Activated B cell treated with CpG ODN at 0.5 μM for 24 hours (primary cell): ENCODE measurements around the gene MGAT5. TPM values are rescaled to one million over a fixed set of nuclear protein-coding genes. Genes with fewer than 3 reads are reported as not detected.
A peak's percentile ranks its signal among the peaks of the same experiment; 100 is the strongest.

Experiments used
- ATAC-seq: fragments of 200-7000 bp; cut with Tn5 transposase; one replicate; pipeline ENCODE4 v1.10.0; 2021; ENCODE audit warnings: low read depth, mild to moderate bottlenecking, moderate library complexity
- CTCF ChIA-PET: fragments of 350-600 bp; sonication (Branson Sonifier 250); formaldehyde crosslinking; loops from one replicate; lab custom pipeline; 2021; ENCODE audit warnings: antibody characterized with exemption; lab: Charles Lee
- POLR2A ChIA-PET: fragments of 350-600 bp; sonication (Branson Sonifier 250); formaldehyde crosslinking; loops from one replicate; lab custom pipeline; 2021; ENCODE audit warnings: antibody characterized with exemption; lab: Charles Lee
- DNase-seq: peaks from one replicate; pipeline ENCODE4 v3.0.0; 2022
- H3K27ac Mint-ChIP-seq: one replicate; pipeline ENCODE4 v1.8.0; 2020; ENCODE audit warnings: mixed read lengths
- H3K27me3 Mint-ChIP-seq: one replicate; pipeline ENCODE4 v1.8.0; 2021; ENCODE audit warnings: mixed read lengths
- H3K36me3 Mint-ChIP-seq: one replicate; pipeline ENCODE4 v1.8.0; 2021; ENCODE audit warnings: low read depth, mixed read lengths
- H3K4me1 Mint-ChIP-seq: one replicate; pipeline ENCODE4 v1.8.0; 2021; ENCODE audit warnings: mixed read lengths
- H3K4me3 Mint-ChIP-seq: one replicate; pipeline ENCODE4 v1.8.0; 2020; ENCODE audit warnings: mild to moderate bottlenecking, mixed read lengths
- H3K9me3 Mint-ChIP-seq: one replicate; pipeline ENCODE4 v1.8.0; 2020; ENCODE audit warnings: mixed read lengths
- intact Hi-C: fragments of 100-400 bp; cut with micrococcal nuclease; formaldehyde crosslinking; loops from one replicate; pipeline ENCODE4 v1.15.1; 2024
- total RNA-seq: library from RNA; stranded (reverse); gene quantifications from 2 replicates; pipeline ENCODE4 v1.2.3, GENCODE V29; 2022
- TF ChIP-seq, protein P1 (sequence below): fragments of 200-600 bp; IDR thresholded peaks from one replicate; pipeline ENCODE4 v1.8.0; 2022; ENCODE audit warnings: antibody characterized with exemption, mild to moderate bottlenecking

The MGAT5 gene
- total RNA-seq, 1 donor from 2014 or later: 66.7 TPM

DNA sequence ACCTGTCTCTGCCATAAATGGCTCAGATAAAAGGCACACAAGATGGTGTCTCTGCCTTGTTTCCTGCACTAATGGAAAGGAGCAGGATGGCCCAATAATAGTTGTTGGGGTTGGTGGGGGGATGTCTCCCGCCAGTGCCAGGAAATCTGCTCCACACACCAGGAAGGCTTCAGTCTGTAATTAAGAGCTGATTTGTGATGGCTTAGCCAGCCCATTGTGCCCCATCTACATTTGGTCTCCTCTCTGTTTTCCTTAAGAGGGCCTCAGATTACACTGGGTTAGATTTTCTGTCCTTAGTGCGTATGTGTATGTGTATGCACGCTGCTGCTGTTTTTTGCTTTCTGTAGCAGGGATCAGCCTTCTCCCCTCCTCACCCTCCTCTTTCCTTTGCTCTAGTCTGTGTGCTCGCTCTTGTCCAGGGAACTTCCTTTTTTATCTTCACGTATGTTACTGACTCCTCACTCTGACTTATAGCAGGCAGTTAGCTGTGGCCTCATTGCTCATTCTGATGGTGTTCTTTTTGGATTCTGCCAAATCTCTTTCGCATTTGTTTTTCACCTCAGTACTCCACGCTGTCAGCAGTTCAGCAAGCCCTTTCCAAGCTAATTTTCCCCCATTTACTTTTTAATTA lies 33.4 kb upstream of the MGAT5 start:
- no peaks in the 10 kb centered on the region for H3K9me3 Mint-ChIP-seq
- peaks cover 5% of the 10 kb centered on the region for H3K36me3 Mint-ChIP-seq
- ChIA-PET POLR2A (interaction anchor here (1.2 to 1.6 kb wide), 2 partner anchors 15 to 32 kb away, joined by 3 to 6 read pairs; no protein-coding TSS in a partner anchor), CTCF (interaction anchor here (1.0 to 2.7 kb wide), 6 partner anchors 10 to 334 kb away, joined by 4 to 7 read pairs (median 6); no protein-coding TSS in a partner anchor)
- peak overlapping the region; percentile 89 for H3K27ac Mint-ChIP-seq
- no peak overlapping the region for H3K4me3 Mint-ChIP-seq
- intact Hi-C loops: no loop called here
- TF ChIP-seq, protein P1, sequence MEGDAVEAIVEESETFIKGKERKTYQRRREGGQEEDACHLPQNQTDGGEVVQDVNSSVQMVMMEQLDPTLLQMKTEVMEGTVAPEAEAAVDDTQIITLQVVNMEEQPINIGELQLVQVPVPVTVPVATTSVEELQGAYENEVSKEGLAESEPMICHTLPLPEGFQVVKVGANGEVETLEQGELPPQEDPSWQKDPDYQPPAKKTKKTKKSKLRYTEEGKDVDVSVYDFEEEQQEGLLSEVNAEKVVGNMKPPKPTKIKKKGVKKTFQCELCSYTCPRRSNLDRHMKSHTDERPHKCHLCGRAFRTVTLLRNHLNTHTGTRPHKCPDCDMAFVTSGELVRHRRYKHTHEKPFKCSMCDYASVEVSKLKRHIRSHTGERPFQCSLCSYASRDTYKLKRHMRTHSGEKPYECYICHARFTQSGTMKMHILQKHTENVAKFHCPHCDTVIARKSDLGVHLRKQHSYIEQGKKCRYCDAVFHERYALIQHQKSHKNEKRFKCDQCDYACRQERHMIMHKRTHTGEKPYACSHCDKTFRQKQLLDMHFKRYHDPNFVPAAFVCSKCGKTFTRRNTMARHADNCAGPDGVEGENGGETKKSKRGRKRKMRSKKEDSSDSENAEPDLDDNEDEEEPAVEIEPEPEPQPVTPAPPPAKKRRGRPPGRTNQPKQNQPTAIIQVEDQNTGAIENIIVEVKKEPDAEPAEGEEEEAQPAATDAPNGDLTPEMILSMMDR: no peak
- no peaks in the 10 kb centered on the region for H3K27me3 Mint-ChIP-seq
- peaks cover 77% of the 10 kb centered on the region for H3K4me1 Mint-ChIP-seq
- ATAC-seq: no peak
- DNase-seq: no peak

DNA sequence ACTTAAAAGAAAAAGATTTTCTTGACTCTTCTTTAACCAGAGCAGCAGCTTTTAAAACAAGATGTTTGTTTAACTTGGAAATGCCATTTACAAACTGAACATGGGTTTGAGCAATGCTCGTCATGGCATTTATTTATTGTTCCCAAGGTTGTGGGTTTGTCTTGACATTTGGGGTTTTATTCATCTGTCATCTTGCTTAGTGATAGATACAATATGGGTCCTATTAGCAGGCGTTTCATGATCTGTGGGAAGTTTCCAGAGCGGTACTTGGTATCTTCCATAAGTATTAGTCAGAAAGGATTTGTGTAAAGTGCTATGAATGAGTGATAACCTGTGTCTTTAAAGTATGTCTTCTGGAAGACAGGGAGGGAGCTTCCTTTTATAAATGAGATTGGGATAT lies 29.9 kb upstream of the MGAT5 start:
- no peaks in the 10 kb centered on the region for H3K36me3 Mint-ChIP-seq
- H3K4me3 Mint-ChIP-seq: no peak overlapping the region
- H3K27me3 Mint-ChIP-seq: no peaks in the 10 kb centered on the region
- intact Hi-C loops: no loop called here
- ATAC-seq (no peak), DNase-seq (no peak)
- ChIA-PET POLR2A (interaction anchor here (0.8 to 1.1 kb wide), 2 partner anchors 16 to 24 kb away, joined by 3 to 4 read pairs; no protein-coding TSS in a partner anchor), CTCF (interaction anchor here (3.2 kb wide), 1 partner anchor 17 kb away, joined by 11 read pairs; no protein-coding TSS in a partner anchor)
- H3K4me1 Mint-ChIP-seq: peaks cover 75% of the 10 kb centered on the region
- no peak overlapping the region for H3K27ac Mint-ChIP-seq
- H3K9me3 Mint-ChIP-seq: no peaks in the 10 kb centered on the region
- TF ChIP-seq, protein P1: no peak

DNA sequence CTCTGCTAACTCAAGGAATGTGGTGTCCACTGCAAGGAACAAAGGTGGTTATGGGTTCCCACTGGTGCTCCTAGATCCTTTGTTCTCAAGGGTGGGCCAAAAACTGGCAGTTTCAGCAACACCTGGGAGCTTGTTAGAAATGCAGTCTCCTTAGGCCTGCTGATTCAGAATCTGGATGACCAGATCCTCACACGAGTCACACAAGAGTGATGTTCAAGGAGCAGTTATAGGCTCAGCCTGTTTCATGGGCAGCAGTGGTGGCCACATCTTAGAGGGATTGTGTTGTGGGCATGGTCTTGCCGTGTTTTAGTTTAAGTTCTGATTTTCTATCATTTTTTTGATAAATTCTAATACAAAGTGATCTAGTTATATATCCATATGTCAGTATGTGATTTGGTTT lies 28.7 kb upstream of the MGAT5 start:
- Mint-ChIP-seq H3K27me3 (no peaks in the 10 kb centered on the region), H3K4me1 (peaks cover 74% of the 10 kb centered on the region), H3K9me3 (peaks cover 2% of the 10 kb centered on the region), H3K36me3 (peaks cover 5% of the 10 kb centered on the region), H3K27ac (no peak overlapping the region), H3K4me3 (no peak overlapping the region)
- no peak for ATAC-seq
- intact Hi-C loops: no loop called here
- DNase-seq: no peak
- TF ChIP-seq, protein P1: no peak
- ChIA-PET POLR2A (interaction anchor here (0.7 kb wide), 1 partner anchor 167 kb away, joined by 4 read pairs; no protein-coding TSS in a partner anchor), CTCF (interaction anchor here (3.2 kb wide), 1 partner anchor 106 kb away, joined by 15 read pairs; no protein-coding TSS in a partner anchor)

DNA sequence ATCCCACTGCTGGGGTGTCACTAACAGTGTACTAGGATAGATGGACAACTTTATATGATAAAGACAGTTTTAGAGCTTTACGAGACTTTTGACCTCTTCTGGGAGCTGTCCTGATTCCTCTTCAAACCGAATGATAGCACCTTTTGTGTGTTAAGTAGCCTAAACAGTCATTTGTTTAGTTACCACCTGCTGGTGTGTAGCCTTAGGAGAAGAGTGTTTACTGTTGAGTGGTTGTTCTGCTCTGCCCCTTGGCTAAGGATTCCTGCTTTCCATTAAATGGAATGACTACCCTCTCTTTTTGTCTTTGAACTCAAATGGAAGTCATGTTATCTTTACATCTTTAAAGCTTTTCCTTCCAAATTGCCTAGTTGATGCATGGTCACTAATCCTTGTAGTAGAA lies 28.0 kb upstream of the MGAT5 start:
- Mint-ChIP-seq H3K9me3 (peaks cover 2% of the 10 kb centered on the region), H3K4me1 (peaks cover 74% of the 10 kb centered on the region)
- CTCF ChIA-PET: interaction anchor here (3.2 kb wide), 1 partner anchor 107 kb away, joined by 15 read pairs; no protein-coding TSS in a partner anchor

More for the DNA sequence above, 28.0 kb upstream of the MGAT5 start:
- TF ChIP-seq, protein P1: no peak
- DNase-seq (no peak), ATAC-seq (no peak)
- peak overlapping the region; percentile 10 for H3K27ac Mint-ChIP-seq
- H3K36me3 Mint-ChIP-seq: peaks cover 5% of the 10 kb centered on the region
- H3K27me3 Mint-ChIP-seq: no peaks in the 10 kb centered on the region
- POLR2A ChIA-PET: no interaction called here
- intact Hi-C loops: loop anchor here (1.0 kb wide), 1 partner anchor 8 kb away; no protein-coding TSS in a partner anchor
- H3K4me3 Mint-ChIP-seq: no peak overlapping the region
